ENCODE measurements around the gene KIAA0825.
A peak's percentile ranks its signal among the peaks of the same experiment; 100 is the strongest.

GRCh38 chr5:94376672-94377345 lies 241.6 kb downstream of the KIAA0825 start:
- TF ChIP-seq RFX5 (IDR thresholded peaks at IDR 0.05; ENCODE audit: low read length) (no peak), POLR2AphosphoS5 (IDR thresholded peaks at IDR 0.05; ENCODE audit: low read depth, low read length) (no peak), YY1 (IDR thresholded peaks at IDR 0.05; ENCODE audit: low read depth) (no peak), RAD21 (IDR thresholded peaks at IDR 0.05; ENCODE audit: low read length) (peak; percentile 26), FOXJ3 (CRISPR knock-in tag; IDR thresholded peaks at IDR 0.05) (0 out of 2 replicates have a peak, but pooled peaks have one; percentile 11), TCF12 (IDR thresholded peaks at IDR 0.05) (no peak), SMC3 (IDR thresholded peaks at IDR 0.05; ENCODE audit: low read depth, low read length) (no peak), TEAD4 (IDR thresholded peaks at IDR 0.05; ENCODE audit: borderline replicate concordance, insufficient read depth) (no peak)
- TF ChIP-seq, protein P1, sequence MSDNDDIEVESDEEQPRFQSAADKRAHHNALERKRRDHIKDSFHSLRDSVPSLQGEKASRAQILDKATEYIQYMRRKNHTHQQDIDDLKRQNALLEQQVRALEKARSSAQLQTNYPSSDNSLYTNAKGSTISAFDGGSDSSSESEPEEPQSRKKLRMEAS (IDR thresholded peaks at IDR 0.05; ENCODE audit: low read depth): no peak
- TF ChIP-seq, protein P2, sequence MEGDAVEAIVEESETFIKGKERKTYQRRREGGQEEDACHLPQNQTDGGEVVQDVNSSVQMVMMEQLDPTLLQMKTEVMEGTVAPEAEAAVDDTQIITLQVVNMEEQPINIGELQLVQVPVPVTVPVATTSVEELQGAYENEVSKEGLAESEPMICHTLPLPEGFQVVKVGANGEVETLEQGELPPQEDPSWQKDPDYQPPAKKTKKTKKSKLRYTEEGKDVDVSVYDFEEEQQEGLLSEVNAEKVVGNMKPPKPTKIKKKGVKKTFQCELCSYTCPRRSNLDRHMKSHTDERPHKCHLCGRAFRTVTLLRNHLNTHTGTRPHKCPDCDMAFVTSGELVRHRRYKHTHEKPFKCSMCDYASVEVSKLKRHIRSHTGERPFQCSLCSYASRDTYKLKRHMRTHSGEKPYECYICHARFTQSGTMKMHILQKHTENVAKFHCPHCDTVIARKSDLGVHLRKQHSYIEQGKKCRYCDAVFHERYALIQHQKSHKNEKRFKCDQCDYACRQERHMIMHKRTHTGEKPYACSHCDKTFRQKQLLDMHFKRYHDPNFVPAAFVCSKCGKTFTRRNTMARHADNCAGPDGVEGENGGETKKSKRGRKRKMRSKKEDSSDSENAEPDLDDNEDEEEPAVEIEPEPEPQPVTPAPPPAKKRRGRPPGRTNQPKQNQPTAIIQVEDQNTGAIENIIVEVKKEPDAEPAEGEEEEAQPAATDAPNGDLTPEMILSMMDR (IDR thresholded peaks at IDR 0.05): no peak
